MM.1S (cell line): ENCODE results near the gene DPCD.

Experiments used
- DNase-seq: peaks from one replicate; pipeline ENCODE4 v3.0.0-alpha.2; 2015
- H2AFZ ChIP-seq: fragments of 300-600 bp; sonication (generic); 2 replicates; pipeline ENCODE4 v1.6.0; 2016; ENCODE audit warnings: antibody characterized with exemption, low read length
- H3F3A ChIP-seq: fragments of 300-600 bp; sonication (generic); 2 replicates; pipeline ENCODE4 v1.6.1; 2016; ENCODE audit warnings: mild to moderate bottlenecking, antibody characterized with exemption, low read length, moderate library complexity, mixed read lengths; ENCODE audit not compliant: insufficient read depth
- H3K27ac ChIP-seq: fragments of 300-600 bp; sonication (generic); 2 replicates; pipeline ENCODE4 v1.5.1; 2016; ENCODE audit warnings: mild to moderate bottlenecking, low read length
- H3K27me3 ChIP-seq: fragments of 300-600 bp; sonication (generic); replicated peaks from 2 replicates; pipeline ENCODE4 v1.6.0; 2016; ENCODE audit warnings: low read length; ENCODE audit not compliant: insufficient read depth
- H3K36me3 ChIP-seq: fragments of 300-600 bp; sonication (generic); replicated peaks from 2 replicates; pipeline ENCODE4 v1.6.1; 2016; ENCODE audit warnings: mild to moderate bottlenecking, low read length, mixed read lengths; ENCODE audit not compliant: insufficient read depth
- H3K4me1 ChIP-seq: fragments of 300-600 bp; sonication (generic); 2 replicates; pipeline ENCODE4 v1.6.1; 2016; ENCODE audit warnings: low read length, mixed read lengths
- H3K4me2 ChIP-seq: fragments of 300-600 bp; sonication (generic); 2 replicates; pipeline ENCODE4 v1.6.0; 2016; ENCODE audit warnings: low read depth, low read length
- H3K4me3 ChIP-seq: fragments of 300-600 bp; sonication (generic); 2 replicates; pipeline ENCODE4 v1.5.1; 2016; ENCODE audit warnings: low read length, mixed read lengths
- H3K79me2 ChIP-seq: fragments of 300-600 bp; sonication (generic); 2 replicates; pipeline ENCODE4 v1.6.1; 2016; ENCODE audit warnings: mixed run types, low read length, mixed read lengths
- H3K9ac ChIP-seq: fragments of 300-600 bp; sonication (generic); 2 replicates; pipeline ENCODE4 v1.6.1; 2016; ENCODE audit warnings: low read length, mixed read lengths
- H3K9me2 ChIP-seq: fragments of 300-600 bp; sonication (generic); replicated peaks from 2 replicates; pipeline ENCODE4 v1.6.1; 2016; ENCODE audit warnings: mild to moderate bottlenecking, low read length, mixed read lengths; ENCODE audit not compliant: insufficient read depth
- H3K9me3 ChIP-seq: fragments of 300-600 bp; sonication (generic); replicated peaks from 2 replicates; pipeline ENCODE4 v1.6.1; 2016; ENCODE audit warnings: mild to moderate bottlenecking, low read length, mixed read lengths; ENCODE audit not compliant: insufficient read depth
- H4K20me1 ChIP-seq: fragments of 300-600 bp; sonication (generic); 2 replicates; pipeline ENCODE4 v1.6.1; 2016; ENCODE audit warnings: mild to moderate bottlenecking, low read length, moderate library complexity, mixed read lengths; ENCODE audit not compliant: insufficient read depth
- EZH2 ChIP-seq: fragments of 300-600 bp; sonication (generic); optimal IDR thresholded peaks from 2 replicates; pipeline ENCODE3; 2017; ENCODE audit warnings: low read depth, mild to moderate bottlenecking, antibody characterized with exemption, low read length, mixed read lengths
- EZH2phosphoT487 ChIP-seq: fragments of 300-600 bp; sonication (generic); IDR thresholded peaks from 2 replicates; pipeline ENCODE4 v1.6.1; 2018; ENCODE audit warnings: antibody characterized with exemption, low read length
- TF ChIP-seq, protein P1 (sequence below): fragments of 300-600 bp; sonication (generic); IDR thresholded peaks from 2 replicates; pipeline ENCODE4 v1.5.1; 2016; ENCODE audit warnings: antibody characterized with exemption, low read length, mixed read lengths

Gene DPCD

DNA sequence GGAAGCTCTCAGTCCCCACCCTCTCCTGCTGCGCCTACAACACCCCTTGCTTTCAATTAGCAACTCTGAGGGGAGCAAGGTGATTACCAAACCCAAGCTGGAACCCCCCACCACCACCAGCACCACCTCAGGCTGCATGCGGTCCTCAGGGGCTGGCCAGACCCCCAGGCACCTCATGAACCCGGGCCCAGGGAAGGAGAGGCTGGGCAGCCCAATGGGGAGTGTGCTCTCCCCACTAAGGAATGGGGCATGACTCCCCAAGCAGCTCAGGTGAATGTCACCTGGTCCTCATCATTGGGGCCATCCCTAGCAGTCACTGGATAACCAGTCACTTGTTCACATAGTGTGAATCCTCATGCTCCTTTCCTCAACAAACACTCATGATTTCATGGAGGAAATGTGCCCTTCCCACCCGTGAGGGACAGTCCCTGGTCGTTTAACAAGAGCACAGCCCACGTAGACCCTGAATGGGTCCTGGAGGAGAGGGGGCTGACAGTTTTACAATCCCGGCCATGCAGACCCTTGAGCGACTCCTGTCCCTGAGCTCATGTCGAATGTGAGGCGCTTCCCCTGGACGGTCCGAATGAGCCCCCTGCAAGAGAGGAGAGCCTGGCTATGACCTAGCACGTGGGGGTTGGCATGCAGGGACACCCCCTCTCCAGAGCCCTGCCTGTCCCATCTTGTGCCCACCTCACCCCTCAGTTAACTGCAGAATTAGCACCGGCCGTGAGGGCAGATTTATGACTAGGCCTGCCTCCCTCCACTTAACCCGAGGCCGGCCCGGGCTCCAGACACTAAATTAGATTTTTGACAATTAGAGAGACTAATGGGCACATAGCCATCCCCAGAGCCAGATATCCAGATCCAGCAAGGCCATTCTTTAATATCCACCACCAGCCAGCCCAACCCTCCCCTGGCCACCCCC, 29.2 kb upstream of the DPCD start:
- DNase-seq: no peak
- H3K27ac ChIP-seq: no peak overlapping the region
- H3K79me2 ChIP-seq: no peaks in the 10 kb centered on the region
- H3K27me3 ChIP-seq: no peaks in the 10 kb centered on the region
- no peak overlapping the region for H3K4me2 ChIP-seq
- no peaks in the 10 kb centered on the region for H3F3A ChIP-seq
- no peak overlapping the region for H3K4me3 ChIP-seq
- no peaks in the 10 kb centered on the region for H3K9me2 ChIP-seq
- no peaks in the 10 kb centered on the region for H3K36me3 ChIP-seq
- peaks cover 10% of the 10 kb centered on the region for H3K4me1 ChIP-seq
- no peak overlapping the region for H2AFZ ChIP-seq
- H4K20me1 ChIP-seq: no peaks in the 10 kb centered on the region
- H3K9me3 ChIP-seq: no peaks in the 10 kb centered on the region
- H3K9ac ChIP-seq: no peak overlapping the region
- no peak for TF ChIP-seq EZH2
- TF ChIP-seq, protein P1, sequence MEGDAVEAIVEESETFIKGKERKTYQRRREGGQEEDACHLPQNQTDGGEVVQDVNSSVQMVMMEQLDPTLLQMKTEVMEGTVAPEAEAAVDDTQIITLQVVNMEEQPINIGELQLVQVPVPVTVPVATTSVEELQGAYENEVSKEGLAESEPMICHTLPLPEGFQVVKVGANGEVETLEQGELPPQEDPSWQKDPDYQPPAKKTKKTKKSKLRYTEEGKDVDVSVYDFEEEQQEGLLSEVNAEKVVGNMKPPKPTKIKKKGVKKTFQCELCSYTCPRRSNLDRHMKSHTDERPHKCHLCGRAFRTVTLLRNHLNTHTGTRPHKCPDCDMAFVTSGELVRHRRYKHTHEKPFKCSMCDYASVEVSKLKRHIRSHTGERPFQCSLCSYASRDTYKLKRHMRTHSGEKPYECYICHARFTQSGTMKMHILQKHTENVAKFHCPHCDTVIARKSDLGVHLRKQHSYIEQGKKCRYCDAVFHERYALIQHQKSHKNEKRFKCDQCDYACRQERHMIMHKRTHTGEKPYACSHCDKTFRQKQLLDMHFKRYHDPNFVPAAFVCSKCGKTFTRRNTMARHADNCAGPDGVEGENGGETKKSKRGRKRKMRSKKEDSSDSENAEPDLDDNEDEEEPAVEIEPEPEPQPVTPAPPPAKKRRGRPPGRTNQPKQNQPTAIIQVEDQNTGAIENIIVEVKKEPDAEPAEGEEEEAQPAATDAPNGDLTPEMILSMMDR: no peak
- TF ChIP-seq EZH2phosphoT487: no peak

DNA sequence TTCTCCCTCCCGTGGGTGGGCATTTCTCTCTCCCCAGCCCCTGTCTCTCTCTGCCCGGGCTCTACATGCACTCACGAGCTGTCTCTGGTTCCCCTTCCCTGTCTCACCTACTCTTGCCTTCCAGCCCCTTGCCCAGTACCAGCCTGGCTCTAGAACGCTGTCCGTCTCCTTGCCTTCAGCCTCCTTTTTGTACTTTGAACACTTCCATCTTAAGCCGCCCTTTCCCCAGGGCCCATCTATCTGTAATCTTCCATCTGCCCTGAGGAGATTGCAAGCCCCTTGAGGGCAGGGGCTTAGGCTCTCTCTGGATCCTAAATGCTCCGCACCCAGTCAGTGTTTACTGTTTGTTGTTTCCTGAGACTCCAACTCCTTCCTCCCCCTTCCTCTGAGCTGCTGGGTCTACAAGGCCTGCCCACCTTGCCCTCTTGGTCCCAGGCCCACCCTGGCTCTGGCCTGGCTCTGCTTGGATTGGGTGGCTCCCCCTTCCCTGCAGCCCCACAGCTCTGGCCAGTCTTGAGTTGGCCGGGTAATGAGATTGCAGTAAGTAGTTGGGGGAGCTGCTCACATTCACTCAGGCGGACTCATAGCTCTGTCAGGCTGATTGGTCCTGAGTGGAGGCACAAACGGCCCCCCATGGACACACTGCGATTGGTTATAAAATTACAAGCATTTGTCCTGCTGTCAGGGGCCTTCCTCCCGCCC, 28.4 kb upstream of the DPCD start:
- H3K4me2 ChIP-seq: no peak overlapping the region
- DNase-seq: no peak
- H3K4me1 ChIP-seq: peaks cover 10% of the 10 kb centered on the region
- H3K9me3 ChIP-seq: no peaks in the 10 kb centered on the region
- no peaks in the 10 kb centered on the region for H4K20me1 ChIP-seq
- no peaks in the 10 kb centered on the region for H3K79me2 ChIP-seq
- H3K36me3 ChIP-seq: no peaks in the 10 kb centered on the region
- H3K27me3 ChIP-seq: no peaks in the 10 kb centered on the region
- no peaks in the 10 kb centered on the region for H3K9me2 ChIP-seq
- no peak overlapping the region for H3K9ac ChIP-seq
- no peak overlapping the region for H3K27ac ChIP-seq
- TF ChIP-seq EZH2phosphoT487: no peak
- H3K4me3 ChIP-seq: no peak overlapping the region
- no peaks in the 10 kb centered on the region for H3F3A ChIP-seq
- no peak overlapping the region for H2AFZ ChIP-seq

DNA sequence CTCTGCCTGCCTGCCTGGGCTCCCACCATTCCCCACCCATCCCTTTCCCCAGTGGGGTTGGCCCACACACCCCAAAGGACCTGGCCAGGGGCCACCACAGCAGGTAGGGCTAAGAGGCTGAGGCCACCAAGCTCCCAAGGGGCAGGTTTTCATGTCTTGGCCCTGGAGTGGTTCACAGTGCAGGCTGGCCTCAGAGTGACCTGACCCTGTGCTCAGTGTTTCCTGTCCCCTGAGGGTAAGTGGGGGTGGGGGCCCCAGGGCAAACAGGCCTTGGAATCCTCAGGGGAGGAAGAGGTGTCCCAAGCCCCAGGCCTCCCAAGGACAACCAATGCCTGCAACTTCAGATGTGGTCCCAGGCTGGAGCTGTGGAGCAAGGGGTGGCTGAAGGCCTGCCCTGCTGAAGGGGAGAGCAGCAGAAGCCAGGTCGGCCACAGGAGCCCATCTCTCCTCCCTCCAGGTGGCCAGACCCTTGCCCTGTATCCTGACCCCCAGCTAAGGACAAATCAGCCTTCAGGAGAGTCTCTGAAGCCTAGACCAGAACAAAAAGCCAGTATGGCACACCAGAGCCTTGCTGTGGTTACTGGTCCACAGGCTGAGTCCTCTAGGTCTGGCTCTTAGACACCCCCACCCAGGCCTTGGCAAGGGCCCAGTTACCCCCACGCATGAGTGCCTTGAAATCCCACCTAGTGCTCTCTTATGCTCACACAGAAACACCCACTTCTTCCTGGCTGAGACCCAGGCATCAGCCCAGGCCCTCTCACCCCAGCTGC, 27.6 kb upstream of the DPCD start:
- Histone ChIP-seq H3K9me3 (no peaks in the 10 kb centered on the region), H3K27ac (no peak overlapping the region), H4K20me1 (no peaks in the 10 kb centered on the region), H3K79me2 (no peaks in the 10 kb centered on the region), H3K9ac (no peak overlapping the region), H3F3A (no peaks in the 10 kb centered on the region), H3K4me2 (no peak overlapping the region), H3K9me2 (no peaks in the 10 kb centered on the region), H2AFZ (no peak overlapping the region), H3K36me3 (no peaks in the 10 kb centered on the region), H3K4me1 (peaks cover 10% of the 10 kb centered on the region), H3K27me3 (no peaks in the 10 kb centered on the region), H3K4me3 (no peak overlapping the region)
- DNase-seq: no peak
- no peak for TF ChIP-seq EZH2phosphoT487
- TF ChIP-seq EZH2: no peak
- TF ChIP-seq, protein P1: no peak
